Measurements from ENCODE around the gene EME1. TPM values are rescaled to one million over a fixed set of nuclear protein-coding genes. Genes with fewer than 3 reads are reported as not detected.

Gene EME1
- polyA plus RNA-seq, 1 donor from 2014 or later: 5.4 TPM

- Histone ChIP-seq H3K27ac (ENCODE audit: low read length) (no peak overlapping the region), H3K9me2 (ENCODE audit: insufficient read depth, low read length) (no peaks in the 10 kb centered on the region), H4K20me1 (ENCODE audit: insufficient read depth) (no peaks in the 10 kb centered on the region), H3F3A (ENCODE audit: insufficient read depth, low read length, poor library complexity, severe bottlenecking) (no peaks in the 10 kb centered on the region), H3K36me3 (ENCODE audit: insufficient read depth, low read length) (no peaks in the 10 kb centered on the region), H3K4me3 (ENCODE audit: low read length) (no peak overlapping the region), H3K79me2 (replicated peaks; ENCODE audit: insufficient read depth, low read length) (no peaks in the 10 kb centered on the region), H3K9me3 (ENCODE audit: low read length) (no peaks in the 10 kb centered on the region), H3K27me3 (ENCODE audit: insufficient read depth, low read depth, low read length) (no peaks in the 10 kb centered on the region), H3K4me2 (ENCODE audit: low read length) (no peak overlapping the region), H2AFZ (ENCODE audit: low read depth, low read length) (no peak overlapping the region), H3K9ac (ENCODE audit: low read length) (no peak overlapping the region)
- TF ChIP-seq EP300 (conservative IDR thresholded peaks at IDR 0.05; ENCODE audit: poor library complexity, severe bottlenecking): no peak
- TF ChIP-seq SMC3 (conservative IDR thresholded peaks at IDR 0.05; ENCODE audit: poor library complexity): no peak
- no peak for TF ChIP-seq RAD21 (conservative IDR thresholded peaks at IDR 0.05)
- no peak for TF ChIP-seq REST (IDR thresholded peaks at IDR 0.05; ENCODE audit: borderline replicate concordance)
- TF ChIP-seq EZH2 (IDR thresholded peaks at IDR 0.05; ENCODE audit: borderline replicate concordance, insufficient read depth, low read length, poor library complexity, severe bottlenecking): no peak
- no peak for TF ChIP-seq CTCF (IDR thresholded peaks at IDR 0.05; ENCODE audit: poor library complexity, severe bottlenecking)
- no peak for TF ChIP-seq MXI1 (conservative IDR thresholded peaks at IDR 0.05; ENCODE audit: poor library complexity, severe bottlenecking)
- TF ChIP-seq TAF1 (IDR thresholded peaks at IDR 0.05; ENCODE audit: low read depth): no peak
- TF ChIP-seq POLR2AphosphoS5 (IDR thresholded peaks at IDR 0.05): no peak
Observed at GRCh38 chr17:50338645-50339044, 34.4 kb upstream of the EME1 start.

DNA sequence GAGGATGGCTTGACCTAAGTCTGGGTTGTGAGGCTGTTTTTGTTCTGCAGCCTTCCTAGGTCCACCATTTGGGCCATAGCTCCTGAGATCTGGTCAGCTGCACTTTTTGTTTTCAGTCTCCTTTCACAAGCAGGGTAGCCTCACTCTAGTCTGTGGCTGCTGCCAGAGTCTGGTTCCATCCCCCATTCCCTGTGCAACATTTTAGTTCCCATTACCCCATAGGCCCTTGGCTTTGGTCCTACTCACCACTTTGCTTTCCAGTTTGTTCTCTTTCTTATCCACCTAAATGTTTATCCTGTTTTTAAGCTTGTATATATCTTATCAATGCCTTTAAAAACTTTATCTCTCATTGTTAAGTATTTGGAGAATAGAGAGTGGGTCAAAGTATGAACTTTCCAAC, 33.6 kb upstream of the EME1 start:
- Histone ChIP-seq H3K4me2 (ENCODE audit: low read length) (no peak overlapping the region), H3K36me3 (ENCODE audit: insufficient read depth, low read length) (no peaks in the 10 kb centered on the region), H2AFZ (ENCODE audit: low read depth, low read length) (no peak overlapping the region), H3K27me3 (ENCODE audit: insufficient read depth, low read depth, low read length) (no peaks in the 10 kb centered on the region), H4K20me1 (ENCODE audit: insufficient read depth) (no peaks in the 10 kb centered on the region), H3K4me3 (ENCODE audit: low read length) (no peak overlapping the region), H3K9me3 (ENCODE audit: low read length) (no peaks in the 10 kb centered on the region), H3K79me2 (replicated peaks; ENCODE audit: insufficient read depth, low read length) (no peaks in the 10 kb centered on the region), H3K9ac (ENCODE audit: low read length) (no peak overlapping the region), H3F3A (ENCODE audit: insufficient read depth, low read length, poor library complexity, severe bottlenecking) (no peaks in the 10 kb centered on the region), H3K27ac (ENCODE audit: low read length) (no peak overlapping the region), H3K9me2 (ENCODE audit: insufficient read depth, low read length) (no peaks in the 10 kb centered on the region)
- TF ChIP-seq REST (IDR thresholded peaks at IDR 0.05; ENCODE audit: borderline replicate concordance) (no peak), RAD21 (conservative IDR thresholded peaks at IDR 0.05) (no peak), MXI1 (conservative IDR thresholded peaks at IDR 0.05; ENCODE audit: poor library complexity, severe bottlenecking) (no peak), CTCF (IDR thresholded peaks at IDR 0.05; ENCODE audit: poor library complexity, severe bottlenecking) (no peak), EP300 (conservative IDR thresholded peaks at IDR 0.05; ENCODE audit: poor library complexity, severe bottlenecking) (no peak), TAF1 (IDR thresholded peaks at IDR 0.05; ENCODE audit: low read depth) (no peak), SMC3 (conservative IDR thresholded peaks at IDR 0.05; ENCODE audit: poor library complexity) (no peak), EZH2 (IDR thresholded peaks at IDR 0.05; ENCODE audit: borderline replicate concordance, insufficient read depth, low read length, poor library complexity, severe bottlenecking) (no peak), POLR2AphosphoS5 (IDR thresholded peaks at IDR 0.05) (no peak)

Measured in neural cell (in vitro differentiated cells).